ENCODE measurements around the gene EIF4B. TPM values are rescaled to one million over a fixed set of nuclear protein-coding genes. Genes with fewer than 3 reads are reported as not detected.

The EIF4B gene
- total RNA-seq, 6 experiments from 2014 or later: 143 to 270 (median 180) TPM

GRCh38 chr12:53055471-53056266 lies 49.4 kb downstream of the EIF4B start:
- ATAC-seq: no peak
- 77% methylated on average over 10 of the region's 15 CpGs for WGBS (ENCODE audit: insufficient coverage, low coverage, low lambda C conversion rate, missing lambda C conversion rate)
- peak in 2 of 3 donors; percentile 47 to 49 for DNase-seq
- Histone ChIP-seq H3K4me3 (no peak overlapping the region), H3K36me3 (peaks cover 0 to 48% (median 23%) of the 10 kb centered on the region in 4 donors), H3K27ac (no peak overlapping the region), H3K9me3 (no peaks in the 10 kb centered on the region), H3K27me3 (no peaks in the 10 kb centered on the region), H3K4me1 (peaks cover 0 to 43% (median 15%) of the 10 kb centered on the region in 4 donors)
- intact Hi-C loops (cut with DNase I): no loop called here
- TF ChIP-seq POLR2A (IDR thresholded peaks at IDR 0.05) (no peak), CTCF (IDR thresholded peaks at IDR 0.05) (no peak)

- DNase-seq: no peak
- WGBS (ENCODE audit: insufficient coverage, low coverage, low lambda C conversion rate, missing lambda C conversion rate): 80% methylated on average over 4 of the region's 5 CpGs
- H3K27ac ChIP-seq: no peak overlapping the region
- no peak overlapping the region for H3K4me3 ChIP-seq
- no peaks in the 10 kb centered on the region for H3K9me3 ChIP-seq
- peaks cover 0 to 48% (median 23%) of the 10 kb centered on the region in 4 donors for H3K36me3 ChIP-seq
- TF ChIP-seq POLR2A (IDR thresholded peaks at IDR 0.05) (no peak), CTCF (IDR thresholded peaks at IDR 0.05) (no peak)
- intact Hi-C loops (cut with DNase I): no loop called here
- no peak for ATAC-seq
- no peaks in the 10 kb centered on the region for H3K27me3 ChIP-seq
- H3K4me1 ChIP-seq: peaks cover 0 to 49% (median 18%) of the 10 kb centered on the region in 4 donors
These were observed 50.0 kb downstream of the EIF4B start for GRCh38 chr12:53056296-53056695.

- no peak overlapping the region for H3K27ac ChIP-seq
- WGBS (ENCODE audit: insufficient coverage, low coverage, low lambda C conversion rate, missing lambda C conversion rate): 95% methylated on average over 2 of the region's 7 CpGs
- intact Hi-C loops (cut with DNase I): no loop called here
These were observed 50.6 kb downstream of the EIF4B start for GRCh38 chr12:53056901-53057300.

GRCh38 chr12:53057816-53058500 lies 51.7 kb downstream of the EIF4B start:
- ATAC-seq: no peak
- DNase-seq: peak in 1 of 3 donors; percentile 47
- Histone ChIP-seq H3K9me3 (no peaks in the 10 kb centered on the region), H3K4me1 (peaks cover 0 to 41% (median 22%) of the 10 kb centered on the region in 4 donors), H3K27ac (no peak overlapping the region), H3K4me3 (no peak overlapping the region), H3K27me3 (no peaks in the 10 kb centered on the region), H3K36me3 (peaks cover 0 to 61% (median 34%) of the 10 kb centered on the region in 4 donors)
- WGBS (ENCODE audit: insufficient coverage, low coverage, low lambda C conversion rate, missing lambda C conversion rate): 84% methylated on average over 6 of the region's 13 CpGs
- TF ChIP-seq POLR2A (IDR thresholded peaks at IDR 0.05) (no peak), CTCF (IDR thresholded peaks at IDR 0.05) (no peak)
- intact Hi-C loops (cut with DNase I): no loop called here

More at GRCh38 chr12:53056901-53057300, 50.6 kb downstream of the EIF4B start:
- Histone ChIP-seq H3K9me3 (no peaks in the 10 kb centered on the region), H3K4me1 (peaks cover 0 to 49% (median 22%) of the 10 kb centered on the region in 4 donors), H3K4me3 (no peak overlapping the region), H3K27me3 (no peaks in the 10 kb centered on the region), H3K36me3 (peaks cover 0 to 50% (median 27%) of the 10 kb centered on the region in 4 donors)
- TF ChIP-seq POLR2A (IDR thresholded peaks at IDR 0.05): no peak
- no peak for TF ChIP-seq CTCF (IDR thresholded peaks at IDR 0.05)
- DNase-seq: peak in 2 of 3 donors; percentile 37 to 48
- no peak for ATAC-seq
